ENCODE data around the gene CYP17A1. TPM values are rescaled to one million over a fixed set of nuclear protein-coding genes. Genes with fewer than 3 reads are reported as not detected.

The CYP17A1 gene
- total and polyA plus RNA-seq, 2 experiments from 2014 or later = not detected

DNA sequence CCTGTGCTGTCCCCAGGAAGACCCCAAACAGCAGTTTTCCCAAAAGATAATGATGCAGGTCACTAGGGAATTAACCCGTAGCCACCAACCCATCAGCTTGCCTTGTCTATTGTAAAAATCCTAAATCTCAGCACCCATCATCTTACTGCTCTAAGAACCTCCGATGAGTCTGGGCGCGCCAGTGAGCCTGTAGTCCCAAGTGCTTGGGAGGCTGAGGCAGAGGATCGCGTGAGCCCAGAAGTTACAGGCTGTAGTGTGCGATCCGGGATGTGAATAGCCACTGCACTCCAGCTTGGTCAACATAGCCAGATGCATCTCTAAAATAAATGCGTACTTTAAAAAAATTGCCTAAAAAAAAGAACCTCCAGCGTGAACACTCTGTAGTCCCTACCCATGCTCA lies 33.0 kb upstream of the CYP17A1 start (continued):
- TF ChIP-seq JUNB (IDR thresholded peaks at IDR 0.05; ENCODE audit: unreplicated experiment) (no peak), ZNF114 (CRISPR knock-in tag; IDR thresholded peaks at IDR 0.05) (no peak)
- TF ChIP-seq, protein P1, sequence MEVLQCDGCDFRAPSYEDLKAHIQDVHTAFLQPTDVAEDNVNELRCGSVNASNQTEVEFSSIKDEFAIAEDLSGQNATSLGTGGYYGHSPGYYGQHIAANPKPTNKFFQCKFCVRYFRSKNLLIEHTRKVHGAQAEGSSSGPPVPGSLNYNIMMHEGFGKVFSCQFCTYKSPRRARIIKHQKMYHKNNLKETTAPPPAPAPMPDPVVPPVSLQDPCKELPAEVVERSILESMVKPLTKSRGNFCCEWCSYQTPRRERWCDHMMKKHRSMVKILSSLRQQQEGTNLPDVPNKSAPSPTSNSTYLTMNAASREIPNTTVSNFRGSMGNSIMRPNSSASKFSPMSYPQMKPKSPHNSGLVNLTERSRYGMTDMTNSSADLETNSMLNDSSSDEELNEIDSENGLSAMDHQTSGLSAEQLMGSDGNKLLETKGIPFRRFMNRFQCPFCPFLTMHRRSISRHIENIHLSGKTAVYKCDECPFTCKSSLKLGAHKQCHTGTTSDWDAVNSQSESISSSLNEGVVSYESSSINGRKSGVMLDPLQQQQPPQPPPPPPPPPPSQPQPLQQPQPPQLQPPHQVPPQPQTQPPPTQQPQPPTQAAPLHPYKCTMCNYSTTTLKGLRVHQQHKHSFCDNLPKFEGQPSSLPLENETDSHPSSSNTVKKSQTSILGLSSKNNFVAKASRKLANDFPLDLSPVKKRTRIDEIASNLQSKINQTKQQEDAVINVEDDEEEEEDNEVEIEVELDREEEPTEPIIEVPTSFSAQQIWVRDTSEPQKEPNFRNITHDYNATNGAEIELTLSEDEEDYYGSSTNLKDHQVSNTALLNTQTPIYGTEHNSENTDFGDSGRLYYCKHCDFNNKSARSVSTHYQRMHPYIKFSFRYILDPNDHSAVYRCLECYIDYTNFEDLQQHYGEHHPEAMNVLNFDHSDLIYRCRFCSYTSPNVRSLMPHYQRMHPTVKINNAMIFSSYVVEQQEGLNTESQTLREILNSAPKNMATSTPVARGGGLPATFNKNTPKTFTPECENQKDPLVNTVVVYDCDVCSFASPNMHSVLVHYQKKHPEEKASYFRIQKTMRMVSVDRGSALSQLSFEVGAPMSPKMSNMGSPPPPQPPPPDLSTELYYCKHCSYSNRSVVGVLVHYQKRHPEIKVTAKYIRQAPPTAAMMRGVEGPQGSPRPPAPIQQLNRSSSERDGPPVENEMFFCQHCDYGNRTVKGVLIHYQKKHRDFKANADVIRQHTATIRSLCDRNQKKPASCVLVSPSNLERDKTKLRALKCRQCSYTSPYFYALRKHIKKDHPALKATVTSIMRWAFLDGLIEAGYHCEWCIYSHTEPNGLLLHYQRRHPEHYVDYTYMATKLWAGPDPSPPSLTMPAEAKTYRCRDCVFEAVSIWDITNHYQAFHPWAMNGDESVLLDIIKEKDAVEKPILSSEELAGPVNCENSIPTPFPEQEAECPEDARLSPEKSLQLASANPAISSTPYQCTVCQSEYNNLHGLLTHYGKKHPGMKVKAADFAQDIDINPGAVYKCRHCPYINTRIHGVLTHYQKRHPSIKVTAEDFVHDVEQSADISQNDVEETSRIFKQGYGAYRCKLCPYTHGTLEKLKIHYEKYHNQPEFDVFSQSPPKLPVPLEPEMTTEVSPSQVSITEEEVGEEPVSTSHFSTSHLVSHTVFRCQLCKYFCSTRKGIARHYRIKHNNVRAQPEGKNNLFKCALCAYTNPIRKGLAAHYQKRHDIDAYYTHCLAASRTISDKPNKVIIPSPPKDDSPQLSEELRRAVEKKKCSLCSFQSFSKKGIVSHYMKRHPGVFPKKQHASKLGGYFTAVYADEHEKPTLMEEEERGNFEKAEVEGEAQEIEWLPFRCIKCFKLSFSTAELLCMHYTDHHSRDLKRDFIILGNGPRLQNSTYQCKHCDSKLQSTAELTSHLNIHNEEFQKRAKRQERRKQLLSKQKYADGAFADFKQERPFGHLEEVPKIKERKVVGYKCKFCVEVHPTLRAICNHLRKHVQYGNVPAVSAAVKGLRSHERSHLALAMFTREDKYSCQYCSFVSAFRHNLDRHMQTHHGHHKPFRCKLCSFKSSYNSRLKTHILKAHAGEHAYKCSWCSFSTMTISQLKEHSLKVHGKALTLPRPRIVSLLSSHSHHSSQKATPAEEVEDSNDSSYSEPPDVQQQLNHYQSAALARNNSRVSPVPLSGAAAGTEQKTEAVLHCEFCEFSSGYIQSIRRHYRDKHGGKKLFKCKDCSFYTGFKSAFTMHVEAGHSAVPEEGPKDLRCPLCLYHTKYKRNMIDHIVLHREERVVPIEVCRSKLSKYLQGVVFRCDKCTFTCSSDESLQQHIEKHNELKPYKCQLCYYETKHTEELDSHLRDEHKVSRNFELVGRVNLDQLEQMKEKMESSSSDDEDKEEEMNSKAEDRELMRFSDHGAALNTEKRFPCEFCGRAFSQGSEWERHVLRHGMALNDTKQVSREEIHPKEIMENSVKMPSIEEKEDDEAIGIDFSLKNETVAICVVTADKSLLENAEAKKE (CRISPR knock-in tag; IDR thresholded peaks at IDR 0.05) = no peak
- TF ChIP-seq, protein P2, sequence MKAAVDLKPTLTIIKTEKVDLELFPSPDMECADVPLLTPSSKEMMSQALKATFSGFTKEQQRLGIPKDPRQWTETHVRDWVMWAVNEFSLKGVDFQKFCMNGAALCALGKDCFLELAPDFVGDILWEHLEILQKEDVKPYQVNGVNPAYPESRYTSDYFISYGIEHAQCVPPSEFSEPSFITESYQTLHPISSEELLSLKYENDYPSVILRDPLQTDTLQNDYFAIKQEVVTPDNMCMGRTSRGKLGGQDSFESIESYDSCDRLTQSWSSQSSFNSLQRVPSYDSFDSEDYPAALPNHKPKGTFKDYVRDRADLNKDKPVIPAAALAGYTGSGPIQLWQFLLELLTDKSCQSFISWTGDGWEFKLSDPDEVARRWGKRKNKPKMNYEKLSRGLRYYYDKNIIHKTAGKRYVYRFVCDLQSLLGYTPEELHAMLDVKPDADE (IDR thresholded peaks at IDR 0.05) = no peak

DNA sequence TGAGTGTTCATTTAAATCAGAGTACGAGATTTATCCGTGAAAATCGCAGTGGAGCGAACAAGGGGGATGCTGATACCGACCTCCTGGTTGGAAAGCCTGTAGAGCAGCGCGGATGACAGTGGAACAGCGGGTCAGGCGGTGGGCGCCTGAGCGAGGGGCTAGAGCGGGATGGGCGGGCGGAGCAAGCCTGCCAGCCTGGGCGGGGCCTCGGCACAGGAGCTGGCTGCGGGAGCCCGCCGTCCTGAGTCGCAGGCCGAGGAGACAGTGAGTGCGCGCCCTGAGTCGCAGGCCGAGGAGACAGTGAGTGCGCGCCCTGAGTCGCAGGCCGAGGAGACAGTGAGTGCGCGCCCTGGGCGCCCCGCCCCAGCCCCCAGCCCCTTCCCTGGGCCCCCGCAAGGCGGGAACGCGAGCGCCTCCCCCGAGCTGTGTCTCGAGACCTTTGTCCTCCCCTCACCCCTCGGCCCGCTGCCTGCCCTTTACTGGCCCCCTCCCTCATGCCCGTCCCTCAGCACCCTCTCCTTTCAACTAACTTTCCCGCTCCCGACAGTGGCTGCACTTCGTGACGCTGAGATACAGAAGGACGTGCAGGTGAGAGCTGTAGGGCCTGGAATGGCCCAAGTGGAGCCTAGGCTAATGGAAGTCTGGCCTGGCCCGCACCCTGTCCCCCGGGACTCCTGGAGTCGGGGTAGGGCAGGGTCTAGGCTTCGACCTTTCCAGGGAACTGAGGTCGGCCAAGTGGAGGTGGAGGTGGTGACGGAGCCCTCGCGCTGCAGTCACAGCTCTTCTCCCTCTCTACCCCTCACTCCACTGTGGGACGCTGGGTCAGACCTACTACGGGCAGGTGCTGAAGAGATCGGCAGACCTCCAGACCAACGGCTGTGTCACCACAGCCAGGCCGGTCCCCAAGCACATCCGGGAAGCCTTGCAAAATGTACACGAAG lies 32.3 kb upstream of the CYP17A1 start, which contains the start of gene AS3MT:
Gene AS3MT (plus strand): TSS at position 213 of the 941 bp plus-strand sequence. CDS start 123 bp downstream, at position 336.
- Histone ChIP-seq H3K4me3 (peak within 1 kb of the TSS; percentile 63), H3K27me3 (ENCODE audit: insufficient read depth) (no peaks in the 10 kb centered on the region), H3K9me2 (ENCODE audit: insufficient read depth) (no peaks in the 10 kb centered on the region), H4K20me1 (replicated peaks; ENCODE audit: insufficient read depth) (no peaks in the 10 kb centered on the region), H3F3A (replicated peaks; ENCODE audit: low read depth) (peaks cover 10% of the 10 kb centered on the region), H3K79me2 (replicated peaks; ENCODE audit: insufficient read depth) (no peaks in the 10 kb centered on the region), H2AFZ (peak within 1 kb of the TSS; percentile 99), H3K4me1 (ENCODE audit: insufficient read depth) (no peaks in the 10 kb centered on the region), H3K4me2 (peak within 1 kb of the TSS; percentile 76), H3K36me3 (ENCODE audit: insufficient read depth) (no peaks in the 10 kb centered on the region; the same call in 1 of the 2 replicates), H3K27ac (ENCODE audit: low read depth) (no peak within 1 kb of the TSS)
- peaks cover 5% of the 10 kb centered on the region for H3K27me3 Mint-ChIP-seq (ENCODE audit: insufficient read depth, low read depth, poor library complexity)
- peak within 1 kb of the TSS; percentile 76 for H3K4me3 Mint-ChIP-seq
- H3K4me1 Mint-ChIP-seq = peaks cover 10% of the 10 kb centered on the region
- DNase-seq (ENCODE audit: low spot score) = peak; percentile 91
- TF ChIP-seq CREB1 (CRISPR knock-in tag; IDR thresholded peaks at IDR 0.05; ENCODE audit: low read depth) (peak; percentile 38; the same call in 1 of the 2 replicates), ZNF331 (CRISPR knock-in tag; IDR thresholded peaks at IDR 0.05; ENCODE audit: low read depth) (no peak), POLR2AphosphoS5 (IDR thresholded peaks at IDR 0.05; ENCODE audit: low read depth) (peak; percentile 57)
- H3K27ac Mint-ChIP-seq = no peak within 1 kb of the TSS
- ATAC-seq = peak; percentile 95
- H3K36me3 Mint-ChIP-seq (ENCODE audit: low read depth) = no peaks in the 10 kb centered on the region; the same call in 2 of the 3 replicates
- no peaks in the 10 kb centered on the region for H3K9me3 Mint-ChIP-seq
